Astrocyte (in vitro differentiated cells and primary cell): ENCODE results near the gene OSBPL2.

Experiments
- EZH2 ChIP-seq: IDR thresholded peaks from 2 replicates; pipeline ENCODE4 v1.6.1; 2012; ENCODE audit warnings: mild to moderate bottlenecking, low read length, inconsistent platforms; ENCODE audit not compliant: insufficient read depth
- TF ChIP-seq, protein P1 (sequence below): IDR thresholded peaks from 2 replicates; pipeline ENCODE4 v1.5.1; 2011; ENCODE audit warnings: low read depth, mild to moderate bottlenecking, inconsistent platforms, low read length, moderate library complexity; ENCODE audit not compliant: insufficient read depth

GRCh38 chr20:62205618-62206387 lies 32.5 kb upstream of the OSBPL2 start:
- TF ChIP-seq, protein P1, sequence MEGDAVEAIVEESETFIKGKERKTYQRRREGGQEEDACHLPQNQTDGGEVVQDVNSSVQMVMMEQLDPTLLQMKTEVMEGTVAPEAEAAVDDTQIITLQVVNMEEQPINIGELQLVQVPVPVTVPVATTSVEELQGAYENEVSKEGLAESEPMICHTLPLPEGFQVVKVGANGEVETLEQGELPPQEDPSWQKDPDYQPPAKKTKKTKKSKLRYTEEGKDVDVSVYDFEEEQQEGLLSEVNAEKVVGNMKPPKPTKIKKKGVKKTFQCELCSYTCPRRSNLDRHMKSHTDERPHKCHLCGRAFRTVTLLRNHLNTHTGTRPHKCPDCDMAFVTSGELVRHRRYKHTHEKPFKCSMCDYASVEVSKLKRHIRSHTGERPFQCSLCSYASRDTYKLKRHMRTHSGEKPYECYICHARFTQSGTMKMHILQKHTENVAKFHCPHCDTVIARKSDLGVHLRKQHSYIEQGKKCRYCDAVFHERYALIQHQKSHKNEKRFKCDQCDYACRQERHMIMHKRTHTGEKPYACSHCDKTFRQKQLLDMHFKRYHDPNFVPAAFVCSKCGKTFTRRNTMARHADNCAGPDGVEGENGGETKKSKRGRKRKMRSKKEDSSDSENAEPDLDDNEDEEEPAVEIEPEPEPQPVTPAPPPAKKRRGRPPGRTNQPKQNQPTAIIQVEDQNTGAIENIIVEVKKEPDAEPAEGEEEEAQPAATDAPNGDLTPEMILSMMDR = no peak
- TF ChIP-seq EZH2 = no peak
